SK-N-SH treated with all-trans-retinoic acid at 6 μM for 48 hours (cell line): ENCODE results near the gene ELK4.

Experiments used
- ARNTL ChIP-seq: fragments of 450-650 bp; formaldehyde crosslinking; IDR thresholded peaks from 2 replicates; pipeline ENCODE4 v1.5.0; 2020; ENCODE audit warnings: low read depth, mild to moderate bottlenecking, moderate library complexity, borderline replicate concordance
- BACH2 ChIP-seq: fragments of 250-450 bp; sonication (Bioruptor Pico); IDR thresholded peaks from 2 replicates; pipeline ENCODE4 v1.9.0; 2021; ENCODE audit warnings: mild to moderate bottlenecking, borderline replicate concordance
- CREB5 ChIP-seq: fragments of 250-450 bp; sonication (Bioruptor Pico); IDR thresholded peaks from 2 replicates; pipeline ENCODE4 v1.5.1; 2020; ENCODE audit warnings: low read depth, mild to moderate bottlenecking, moderate library complexity
- CSDC2 ChIP-seq: fragments of 250-450 bp; sonication (Bioruptor Pico); IDR thresholded peaks from 2 replicates; pipeline ENCODE4 v1.5.0; 2020; ENCODE audit warnings: mild to moderate bottlenecking, moderate library complexity
- CSRNP3 ChIP-seq: fragments of 250-450 bp; sonication (Bioruptor Pico); IDR thresholded peaks from 2 replicates; pipeline ENCODE4 v1.5.1; 2021; ENCODE audit warnings: mild to moderate bottlenecking, moderate library complexity
- ESRRG ChIP-seq: fragments of 250-450 bp; sonication (Bioruptor Pico); IDR thresholded peaks from 2 replicates; pipeline ENCODE4 v1.6.1; 2021; ENCODE audit warnings: mild to moderate bottlenecking
- RARB ChIP-seq: fragments of 250-450 bp; sonication (Bioruptor Pico); IDR thresholded peaks from 2 replicates; pipeline ENCODE4 v1.8.0; 2021; ENCODE audit warnings: mild to moderate bottlenecking, moderate library complexity
- TF ChIP-seq, protein P1 (sequence below): fragments of 250-450 bp; sonication (Bioruptor Pico); IDR thresholded peaks from 2 replicates; pipeline ENCODE4 v1.8.0; 2020; ENCODE audit warnings: mild to moderate bottlenecking, moderate library complexity, borderline replicate concordance
- TF ChIP-seq, protein P2 (sequence below): fragments of 250-450 bp; sonication (Bioruptor Pico); IDR thresholded peaks from 2 replicates; pipeline ENCODE4 v1.8.0; 2021; ENCODE audit warnings: low read depth, mild to moderate bottlenecking, moderate library complexity, borderline replicate concordance

DNA sequence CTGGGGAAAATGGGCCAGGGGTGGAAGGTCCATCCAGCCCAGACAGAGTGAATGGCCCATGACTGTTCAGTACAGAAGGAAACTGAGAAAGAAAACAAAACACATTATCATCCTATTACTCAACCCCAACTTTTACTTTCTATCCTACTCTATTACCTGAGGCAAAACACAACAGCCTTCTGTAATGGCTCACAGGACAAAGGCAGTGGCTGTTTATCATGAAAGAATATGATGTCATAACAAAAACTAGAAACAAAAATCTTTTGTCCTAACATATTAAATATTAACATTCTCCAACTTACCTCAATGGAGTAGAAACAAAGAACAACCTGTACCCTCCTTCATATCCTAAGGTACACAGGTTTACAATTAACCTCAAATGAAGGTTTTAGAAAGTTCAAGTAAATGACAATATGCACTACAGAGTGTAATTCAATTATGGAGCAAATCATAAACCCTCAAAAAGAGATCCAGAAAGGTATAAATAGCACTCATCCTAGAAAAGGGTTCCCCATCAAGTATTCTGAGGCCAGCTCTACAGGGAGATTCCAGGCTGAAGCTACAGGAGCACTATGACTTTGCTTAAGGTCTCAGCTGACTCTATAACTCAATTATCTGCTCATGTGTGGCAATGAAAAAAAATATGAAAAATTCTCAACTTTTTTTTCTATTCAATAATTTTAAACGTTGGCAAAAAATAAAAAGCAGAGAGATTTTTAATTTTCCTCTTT lies 15.1 kb downstream of the ELK4 start:
- TF ChIP-seq ARNTL (CRISPR knock-in tag) (no peak), BACH2 (CRISPR knock-in tag) (no peak), RARB (CRISPR knock-in tag) (no peak), CSDC2 (no peak), ESRRG (CRISPR knock-in tag) (no peak), CREB5 (CRISPR knock-in tag) (no peak), CSRNP3 (CRISPR knock-in tag) (no peak)
- TF ChIP-seq, protein P1, sequence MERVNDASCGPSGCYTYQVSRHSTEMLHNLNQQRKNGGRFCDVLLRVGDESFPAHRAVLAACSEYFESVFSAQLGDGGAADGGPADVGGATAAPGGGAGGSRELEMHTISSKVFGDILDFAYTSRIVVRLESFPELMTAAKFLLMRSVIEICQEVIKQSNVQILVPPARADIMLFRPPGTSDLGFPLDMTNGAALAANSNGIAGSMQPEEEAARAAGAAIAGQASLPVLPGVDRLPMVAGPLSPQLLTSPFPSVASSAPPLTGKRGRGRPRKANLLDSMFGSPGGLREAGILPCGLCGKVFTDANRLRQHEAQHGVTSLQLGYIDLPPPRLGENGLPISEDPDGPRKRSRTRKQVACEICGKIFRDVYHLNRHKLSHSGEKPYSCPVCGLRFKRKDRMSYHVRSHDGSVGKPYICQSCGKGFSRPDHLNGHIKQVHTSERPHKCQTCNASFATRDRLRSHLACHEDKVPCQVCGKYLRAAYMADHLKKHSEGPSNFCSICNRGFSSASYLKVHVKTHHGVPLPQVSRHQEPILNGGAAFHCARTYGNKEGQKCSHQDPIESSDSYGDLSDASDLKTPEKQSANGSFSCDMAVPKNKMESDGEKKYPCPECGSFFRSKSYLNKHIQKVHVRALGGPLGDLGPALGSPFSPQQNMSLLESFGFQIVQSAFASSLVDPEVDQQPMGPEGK (CRISPR knock-in tag): no peak
- TF ChIP-seq, protein P2, sequence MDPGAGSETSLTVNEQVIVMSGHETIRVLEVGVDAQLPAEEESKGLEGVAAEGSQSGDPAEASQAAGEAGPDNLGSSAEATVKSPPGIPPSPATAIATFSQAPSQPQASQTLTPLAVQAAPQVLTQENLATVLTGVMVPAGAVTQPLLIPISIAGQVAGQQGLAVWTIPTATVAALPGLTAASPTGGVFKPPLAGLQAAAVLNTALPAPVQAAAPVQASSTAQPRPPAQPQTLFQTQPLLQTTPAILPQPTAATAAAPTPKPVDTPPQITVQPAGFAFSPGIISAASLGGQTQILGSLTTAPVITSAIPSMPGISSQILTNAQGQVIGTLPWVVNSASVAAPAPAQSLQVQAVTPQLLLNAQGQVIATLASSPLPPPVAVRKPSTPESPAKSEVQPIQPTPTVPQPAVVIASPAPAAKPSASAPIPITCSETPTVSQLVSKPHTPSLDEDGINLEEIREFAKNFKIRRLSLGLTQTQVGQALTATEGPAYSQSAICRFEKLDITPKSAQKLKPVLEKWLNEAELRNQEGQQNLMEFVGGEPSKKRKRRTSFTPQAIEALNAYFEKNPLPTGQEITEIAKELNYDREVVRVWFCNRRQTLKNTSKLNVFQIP: no peak
